HUES6 (cell line): ENCODE measurements around the gene PLA2G2E.
"Not testable (repeated sequence)": the region's sequence is repeated elsewhere in the genome, so short reads cannot be mapped to it uniquely, and the experiment has no call there.

ENCODE experiments used
- H3K27ac ChIP-seq: 2 replicates; pipeline ENCODE4 v1.7.0; 2013; ENCODE audit warnings: low read depth, mild to moderate bottlenecking, low read length, inconsistent platforms
- H3K27me3 ChIP-seq: 2 replicates; pipeline ENCODE4 v1.6.1; 2013; ENCODE audit warnings: low read length; ENCODE audit not compliant: control insufficient read depth, insufficient read depth
- H3K36me3 ChIP-seq: 2 replicates; pipeline ENCODE4 v1.6.1; 2013; ENCODE audit warnings: low read length; ENCODE audit not compliant: control insufficient read depth, insufficient read depth
- H3K4me1 ChIP-seq: 2 replicates; pipeline ENCODE4 v1.6.1; 2013; ENCODE audit warnings: low read length; ENCODE audit not compliant: control insufficient read depth, insufficient read depth
- H3K4me3 ChIP-seq: 2 replicates; pipeline ENCODE4 v1.5.1; 2013; ENCODE audit warnings: low read depth, low read length
- H3K9ac ChIP-seq: one replicate; pipeline ENCODE4 v1.6.1; 2013; ENCODE audit warnings: mild to moderate bottlenecking, low read length
- H3K9me3 ChIP-seq: 2 replicates; pipeline ENCODE4 v1.6.1; 2013; ENCODE audit warnings: low read depth, low read length; ENCODE audit not compliant: control insufficient read depth, insufficient read depth

PLA2G2E gene

GRCh38 chr1:19932866-19933265, 9.4 kb upstream of the PLA2G2E start:
- H3K27me3 ChIP-seq, result no peaks in the 10 kb centered on the region
- no peak overlapping the region for H3K9ac ChIP-seq
- H3K36me3 ChIP-seq, result no peaks in the 10 kb centered on the region
- H3K9me3 ChIP-seq, result peaks cover 37% of the 10 kb centered on the region
- no peak overlapping the region for H3K4me3 ChIP-seq
- H3K4me1 ChIP-seq, result no peaks in the 10 kb centered on the region
- no peak overlapping the region for H3K27ac ChIP-seq

GRCh38 chr1:19927130-19927421, 3.7 kb upstream of the PLA2G2E start:
- not testable (repeated sequence) for H3K36me3 ChIP-seq, H3K4me1 ChIP-seq, H3K27ac ChIP-seq, H3K27me3 ChIP-seq, H3K4me3 ChIP-seq, H3K9ac ChIP-seq
- peaks cover 34% of the 10 kb centered on the region for H3K9me3 ChIP-seq

GRCh38 chr1:19926296-19927129, 3.1 kb upstream of the PLA2G2E start:
- H3K27ac ChIP-seq, result no peak overlapping the region
- no peak overlapping the region for H3K4me3 ChIP-seq
- no peaks in the 10 kb centered on the region for H3K27me3 ChIP-seq

GRCh38 chr1:19925342-19926070, 2.1 kb upstream of the PLA2G2E start:
- no peak overlapping the region for H3K9ac ChIP-seq
- no peaks in the 10 kb centered on the region for H3K27me3 ChIP-seq
- H3K27ac ChIP-seq, result no peak overlapping the region

More at GRCh38 chr1:19926296-19927129, 3.1 kb upstream of the PLA2G2E start:
- H3K4me1 ChIP-seq, result peaks cover 7% of the 10 kb centered on the region; the same call in 1 of the 2 replicates
- no peak overlapping the region for H3K9ac ChIP-seq
- H3K36me3 ChIP-seq, result no peaks in the 10 kb centered on the region
- H3K9me3 ChIP-seq, result peaks cover 28% of the 10 kb centered on the region

GRCh38 chr1:19923953-19924346, 533 bp upstream of the PLA2G2E start:
- H3K4me3 ChIP-seq, result no peak overlapping the region
- peaks cover 7% of the 10 kb centered on the region; the same call in 1 of the 2 replicates for H3K4me1 ChIP-seq
- H3K9me3 ChIP-seq, result peaks cover 12% of the 10 kb centered on the region; the same call in 1 of the 2 replicates
- no peaks in the 10 kb centered on the region for H3K27me3 ChIP-seq
- no peaks in the 10 kb centered on the region for H3K36me3 ChIP-seq
- no peak overlapping the region for H3K9ac ChIP-seq
- H3K27ac ChIP-seq, result no peak overlapping the region

More at GRCh38 chr1:19925342-19926070, 2.1 kb upstream of the PLA2G2E start:
- Histone ChIP-seq H3K9me3 (peaks cover 18% of the 10 kb centered on the region; the same call in 1 of the 2 replicates), H3K36me3 (no peaks in the 10 kb centered on the region), H3K4me1 (peaks cover 7% of the 10 kb centered on the region; the same call in 1 of the 2 replicates), H3K4me3 (no peak overlapping the region)

GRCh38 chr1:19922015-19922688, 1.3 kb downstream of the PLA2G2E start:
- no peak overlapping the region for H3K9ac ChIP-seq
- H3K27me3 ChIP-seq, result no peaks in the 10 kb centered on the region
- H3K27ac ChIP-seq, result no peak overlapping the region
- peaks cover 10% of the 10 kb centered on the region; the same call in 1 of the 2 replicates for H3K9me3 ChIP-seq
- H3K4me1 ChIP-seq, result peaks cover 7% of the 10 kb centered on the region; the same call in 1 of the 2 replicates
- H3K4me3 ChIP-seq, result no peak overlapping the region
- H3K36me3 ChIP-seq, result no peaks in the 10 kb centered on the region

- Histone ChIP-seq H3K36me3 (no peaks in the 10 kb centered on the region), H3K9ac (no peak overlapping the region), H3K4me1 (peaks cover 7% of the 10 kb centered on the region; the same call in 1 of the 2 replicates), H3K4me3 (no peak overlapping the region), H3K9me3 (peaks cover 4% of the 10 kb centered on the region; the same call in 1 of the 2 replicates), H3K27me3 (no peaks in the 10 kb centered on the region), H3K27ac (no peak overlapping the region)
These were observed 2.1 kb downstream of the PLA2G2E start for GRCh38 chr1:19921310-19921709.

- Histone ChIP-seq H3K27ac (no peak overlapping the region), H3K9ac (no peak overlapping the region), H3K4me1 (peaks cover 7% of the 10 kb centered on the region; the same call in 1 of the 2 replicates), H3K27me3 (no peaks in the 10 kb centered on the region), H3K4me3 (no peak overlapping the region), H3K36me3 (no peaks in the 10 kb centered on the region), H3K9me3 (no peaks in the 10 kb centered on the region)
These were observed 3.2 kb downstream of the PLA2G2E start for GRCh38 chr1:19920132-19920710.

GRCh38 chr1:19918057-19918456, 5.4 kb downstream of the PLA2G2E start:
- Histone ChIP-seq H3K9ac (no peak overlapping the region), H3K4me3 (no peak overlapping the region), H3K4me1 (peaks cover 7% of the 10 kb centered on the region; the same call in 1 of the 2 replicates), H3K27ac (no peak overlapping the region), H3K36me3 (peaks cover 21% of the 10 kb centered on the region), H3K9me3 (no peaks in the 10 kb centered on the region), H3K27me3 (no peaks in the 10 kb centered on the region)

- Histone ChIP-seq H3K27ac (no peak overlapping the region), H3K9me3 (no peaks in the 10 kb centered on the region), H3K4me3 (no peak overlapping the region), H3K27me3 (no peaks in the 10 kb centered on the region), H3K36me3 (peaks cover 93% of the 10 kb centered on the region), H3K4me1 (no peaks in the 10 kb centered on the region), H3K9ac (no peak overlapping the region)
These were observed 12.8 kb downstream of the PLA2G2E start for GRCh38 chr1:19910650-19911049.
